Stimulated activated memory B cell treated with anti-CD40 and anti-IgM and Interleukin-4, amounts not matched to agents 10 μg/mL and 1 μg/mL and 100 μg/mL, for 72 hours (primary cell): Measurements from ENCODE around the gene TMEM114.

Experiments
- ATAC-seq: fragments of 150-1000 bp; cut with Tn5 transposase; 2 replicates; pipeline ENCODE4 v1.10.0; 2021
- H3K27ac Mint-ChIP-seq: one replicate; pipeline ENCODE4 v1.8.0; 2022; ENCODE audit warnings: mild to moderate bottlenecking, mixed read lengths
- H3K27me3 Mint-ChIP-seq: one replicate; pipeline ENCODE4 v1.8.0; 2022; ENCODE audit warnings: mixed read lengths
- H3K36me3 Mint-ChIP-seq: one replicate; pipeline ENCODE4 v1.8.0; 2022; ENCODE audit warnings: mixed read lengths
- H3K4me1 Mint-ChIP-seq: one replicate; pipeline ENCODE4 v1.8.0; 2022; ENCODE audit warnings: mixed read lengths
- H3K4me3 Mint-ChIP-seq: one replicate; pipeline ENCODE4 v1.8.0; 2022; ENCODE audit warnings: mild to moderate bottlenecking, moderate library complexity, mixed read lengths
- H3K9me3 Mint-ChIP-seq: one replicate; pipeline ENCODE4 v1.8.0; 2022; ENCODE audit warnings: mixed read lengths

Gene TMEM114

DNA sequence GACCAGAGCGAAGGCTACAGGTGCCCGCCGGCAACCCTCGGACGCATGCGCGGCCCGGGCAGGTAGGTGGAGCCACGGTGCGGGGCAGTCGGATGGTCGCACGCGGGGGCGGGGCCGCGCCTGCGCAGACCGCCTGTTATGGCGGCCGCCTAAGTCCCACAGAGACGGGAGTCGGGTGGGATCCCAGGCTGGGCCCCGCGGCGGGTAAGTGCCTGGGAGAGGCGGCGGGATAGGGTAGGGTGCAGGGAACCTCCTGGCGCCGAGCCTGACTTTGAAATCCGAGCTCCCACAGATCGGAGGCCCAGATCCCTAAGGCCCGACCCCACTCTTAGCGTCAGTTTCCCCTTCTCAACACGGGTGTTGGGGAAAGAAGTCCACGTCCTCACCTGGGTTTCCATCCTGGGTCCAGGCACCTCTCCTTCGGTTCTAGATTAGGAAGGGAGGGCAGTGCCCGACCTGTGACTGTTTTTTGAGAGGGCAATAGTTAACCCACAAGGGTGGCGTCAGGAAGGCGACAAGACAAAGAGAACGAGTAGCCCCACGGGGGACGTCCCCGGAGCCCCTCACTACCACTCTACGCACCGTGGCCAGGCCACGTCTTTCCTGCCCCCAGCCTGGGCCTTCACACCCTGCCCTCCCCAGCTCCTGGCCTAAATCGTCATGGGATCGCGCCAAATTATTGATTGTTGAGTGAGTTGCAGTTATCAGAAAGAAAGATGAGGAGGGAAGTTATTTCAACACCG is 31.4 kb upstream of the TMEM114 start, which contains the start of gene METTL22:
Gene METTL22 (plus strand): TSS at position 127 of the 743 bp plus-strand sequence. CDS start 3,968 bp downstream, outside the sequence.
- peak within 1 kb of the TSS; percentile 91 for H3K4me3 Mint-ChIP-seq
- H3K27ac Mint-ChIP-seq: peak within 1 kb of the TSS; percentile 91
- H3K4me1 Mint-ChIP-seq: peaks cover 36% of the 10 kb centered on the region
- H3K27me3 Mint-ChIP-seq: peaks cover 18% of the 10 kb centered on the region
- H3K9me3 Mint-ChIP-seq: no peaks in the 10 kb centered on the region
- peak; percentile 95 for ATAC-seq
- H3K36me3 Mint-ChIP-seq: peaks cover 14% of the 10 kb centered on the region

DNA sequence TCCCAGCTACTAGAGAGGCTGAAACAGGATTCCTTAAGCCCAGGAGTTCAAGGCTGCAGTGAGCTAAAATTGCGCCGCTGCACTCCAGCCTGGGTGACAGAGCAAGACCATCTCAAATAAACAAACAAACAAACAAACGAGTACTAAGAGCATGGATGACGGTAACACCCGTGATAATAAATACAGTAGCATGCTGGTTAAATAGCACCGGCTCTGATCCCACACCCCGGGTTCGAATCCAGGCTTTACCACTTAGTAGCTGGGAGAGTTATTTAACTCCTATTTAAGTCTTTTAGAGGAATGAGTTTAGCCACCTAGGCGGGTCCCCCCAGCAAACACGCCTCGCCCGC is 30.9 kb upstream of the TMEM114 start:
- ATAC-seq: no peak
- Mint-ChIP-seq H3K9me3 (no peaks in the 10 kb centered on the region), H3K4me3 (peak overlapping the region; percentile 91), H3K36me3 (peaks cover 8% of the 10 kb centered on the region), H3K4me1 (peaks cover 35% of the 10 kb centered on the region), H3K27ac (peak overlapping the region; percentile 91), H3K27me3 (peaks cover 24% of the 10 kb centered on the region)

DNA sequence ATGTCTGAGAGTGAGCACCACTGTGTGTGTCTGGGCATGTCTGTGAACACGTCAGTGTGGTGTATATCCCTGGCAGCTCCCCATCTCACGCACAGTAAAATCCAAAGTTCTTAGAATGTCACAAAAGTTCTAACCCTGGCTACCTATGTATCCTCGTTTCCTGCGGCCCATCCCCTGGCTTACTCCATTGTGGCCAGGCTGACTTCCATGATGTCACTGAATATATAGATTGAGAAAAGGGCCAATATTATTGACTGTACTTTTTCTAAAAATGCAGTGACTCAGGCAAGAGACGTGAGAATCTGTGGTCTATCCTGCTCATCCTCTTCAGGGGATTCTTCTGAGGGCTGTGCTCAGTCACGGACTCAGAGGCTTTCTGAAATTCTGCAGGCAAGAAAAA is 30.2 kb upstream of the TMEM114 start:
- ATAC-seq: no peak
- Mint-ChIP-seq H3K4me1 (peaks cover 35% of the 10 kb centered on the region), H3K4me3 (peak overlapping the region; percentile 91), H3K27ac (peak overlapping the region; percentile 91), H3K27me3 (peaks cover 27% of the 10 kb centered on the region), H3K36me3 (peaks cover 2% of the 10 kb centered on the region), H3K9me3 (no peaks in the 10 kb centered on the region)

DNA sequence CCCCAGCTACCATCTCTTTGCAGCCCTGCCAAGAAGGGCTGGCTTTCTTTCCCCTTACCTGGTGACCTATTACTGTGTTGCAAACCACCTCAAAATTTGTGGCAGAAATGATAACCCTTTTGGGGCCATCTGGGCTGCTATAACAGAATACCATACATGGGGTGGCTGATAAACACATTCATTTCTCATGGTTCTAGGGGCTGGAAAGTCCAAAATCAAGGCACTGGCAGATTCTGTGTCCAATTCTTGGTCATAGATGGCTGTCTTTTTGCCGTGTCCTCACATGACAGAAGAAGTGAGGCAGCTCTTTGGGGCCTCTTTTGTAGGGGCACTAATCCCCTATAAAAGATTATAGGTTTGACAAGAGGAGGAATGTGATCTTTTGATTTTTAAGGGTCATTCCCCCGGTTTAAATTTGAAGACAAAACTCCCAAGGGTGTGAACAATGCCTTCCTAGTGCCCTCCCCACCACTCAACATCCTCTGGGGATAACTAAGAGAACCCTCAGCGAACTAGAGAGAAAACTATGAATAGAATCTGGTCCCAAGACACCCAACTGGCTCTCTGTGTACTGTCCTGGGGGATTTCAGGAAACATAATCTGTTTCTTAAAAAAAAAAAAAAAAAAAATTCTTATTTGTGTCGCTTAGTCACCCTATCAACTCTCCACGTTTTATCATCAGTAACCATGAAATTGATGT is 29.5 kb upstream of the TMEM114 start:
- no peak overlapping the region for H3K4me3 Mint-ChIP-seq
- H3K9me3 Mint-ChIP-seq: no peaks in the 10 kb centered on the region
- peaks cover 32% of the 10 kb centered on the region for H3K4me1 Mint-ChIP-seq
- ATAC-seq: no peak
- no peak overlapping the region for H3K27ac Mint-ChIP-seq
- H3K27me3 Mint-ChIP-seq: peaks cover 27% of the 10 kb centered on the region
- no peaks in the 10 kb centered on the region for H3K36me3 Mint-ChIP-seq

DNA sequence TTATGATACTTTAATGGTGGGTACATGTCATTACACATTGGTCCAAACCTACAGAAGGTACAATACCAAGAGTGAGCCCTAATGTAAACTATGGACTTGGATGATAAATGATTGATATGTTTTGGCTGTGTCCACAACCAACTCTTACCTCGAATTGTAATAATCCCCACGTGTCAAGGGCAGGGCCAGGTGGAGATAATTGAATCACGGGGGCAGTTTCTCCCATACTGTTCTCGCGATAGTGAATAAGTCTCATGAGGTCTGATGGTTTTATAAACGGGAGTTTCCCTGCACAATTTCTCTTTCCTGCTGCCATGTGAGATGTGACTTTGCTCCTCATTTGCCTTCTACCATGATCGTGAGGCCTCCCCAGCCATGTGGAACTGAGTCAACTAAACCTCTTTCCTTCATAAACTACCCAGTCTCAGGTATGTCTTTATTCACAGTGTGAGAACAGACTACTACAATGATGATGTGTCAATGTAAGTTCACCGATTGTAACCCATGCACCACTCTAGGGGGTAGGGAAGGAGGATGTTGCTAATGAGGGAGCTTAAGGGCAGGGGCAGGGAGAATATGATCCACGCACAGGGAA is 24.2 kb upstream of the TMEM114 start:
- no peak overlapping the region for H3K4me3 Mint-ChIP-seq
- no peaks in the 10 kb centered on the region for H3K36me3 Mint-ChIP-seq
- H3K4me1 Mint-ChIP-seq: peaks cover 14% of the 10 kb centered on the region
- H3K27me3 Mint-ChIP-seq: peaks cover 35% of the 10 kb centered on the region
- no peaks in the 10 kb centered on the region for H3K9me3 Mint-ChIP-seq
- H3K27ac Mint-ChIP-seq: no peak overlapping the region
- ATAC-seq: no peak

DNA sequence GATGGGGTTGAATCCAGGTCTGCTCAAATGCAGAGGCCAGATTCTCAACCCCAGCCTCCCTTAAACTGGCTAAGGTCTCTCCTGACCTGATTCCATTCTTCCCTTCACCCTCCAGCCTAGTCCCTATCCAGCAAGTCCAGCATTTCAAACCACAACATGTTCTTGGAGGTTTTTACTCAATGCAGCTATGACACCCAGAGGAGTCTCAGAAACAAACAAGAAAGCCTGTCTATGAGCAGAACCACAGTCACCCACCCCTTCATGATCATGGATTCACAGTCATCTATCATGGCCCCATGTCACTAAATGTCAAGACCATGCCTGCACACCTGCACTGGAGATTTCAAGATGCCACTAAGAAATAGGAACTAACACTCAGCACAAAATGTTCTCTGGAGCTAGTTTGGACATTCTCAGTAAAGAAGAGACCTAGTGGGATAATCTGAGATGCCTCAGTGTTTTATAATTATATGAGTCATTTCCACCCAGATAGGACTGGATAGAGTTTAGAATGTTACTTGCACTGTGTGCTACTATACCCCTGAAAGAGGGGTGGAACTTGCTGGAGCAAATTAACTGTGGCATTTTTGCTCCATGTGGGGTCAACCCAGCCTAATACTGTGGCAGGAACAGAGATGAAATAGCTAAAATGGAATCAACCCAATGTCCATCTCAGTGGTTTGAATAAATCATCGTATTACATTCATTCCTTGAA is 21.7 kb upstream of the TMEM114 start:
- Mint-ChIP-seq H3K4me1 (no peaks in the 10 kb centered on the region), H3K4me3 (no peak overlapping the region), H3K9me3 (no peaks in the 10 kb centered on the region), H3K27me3 (peaks cover 29% of the 10 kb centered on the region), H3K27ac (no peak overlapping the region), H3K36me3 (no peaks in the 10 kb centered on the region)
- no peak for ATAC-seq

DNA sequence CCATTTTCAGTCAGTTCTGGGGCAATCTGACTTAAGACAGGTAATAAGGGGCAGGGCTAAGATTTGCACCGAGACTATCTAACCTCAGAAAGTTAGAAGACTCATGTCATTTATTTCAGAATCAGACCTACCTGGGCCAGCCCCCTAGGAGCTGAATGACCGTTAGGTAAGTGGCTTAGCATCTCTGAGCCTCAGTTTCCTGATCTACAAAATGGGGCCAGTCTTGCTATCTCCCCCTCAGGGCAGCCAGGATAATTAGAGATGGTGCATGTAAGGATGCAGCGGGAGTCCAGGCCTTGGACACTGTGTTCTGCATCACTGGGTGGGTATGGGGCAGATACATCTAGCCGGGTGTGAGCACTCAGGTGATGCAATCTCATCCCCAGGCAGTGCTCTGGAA is 20.8 kb upstream of the TMEM114 start:
- Mint-ChIP-seq H3K36me3 (no peaks in the 10 kb centered on the region), H3K4me3 (no peak overlapping the region), H3K27me3 (peaks cover 20% of the 10 kb centered on the region), H3K9me3 (no peaks in the 10 kb centered on the region), H3K4me1 (no peaks in the 10 kb centered on the region), H3K27ac (no peak overlapping the region)
- ATAC-seq: no peak

DNA sequence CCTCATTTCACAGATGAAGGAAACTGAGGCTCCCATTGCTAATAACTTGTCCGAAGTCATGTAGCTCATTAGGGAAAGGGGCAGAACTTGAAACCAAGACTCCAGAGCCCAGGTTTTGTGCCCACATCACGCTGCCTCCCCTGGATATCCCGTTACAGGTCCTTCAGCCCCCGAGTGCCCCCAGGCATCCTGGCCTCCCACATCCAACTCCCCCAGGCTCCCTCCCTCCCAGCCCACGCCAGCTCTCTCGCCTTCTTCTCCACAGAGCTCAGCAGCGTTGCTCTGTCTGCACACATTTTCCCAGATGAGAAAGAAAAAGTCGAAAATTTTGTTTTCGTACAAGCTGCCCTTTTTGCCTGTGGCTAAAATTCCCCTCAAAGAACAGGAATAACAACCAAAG is 16.9 kb upstream of the TMEM114 start:
- ATAC-seq: no peak
- no peaks in the 10 kb centered on the region for H3K36me3 Mint-ChIP-seq
- no peak overlapping the region for H3K27ac Mint-ChIP-seq
- no peaks in the 10 kb centered on the region for H3K4me1 Mint-ChIP-seq
- no peak overlapping the region for H3K4me3 Mint-ChIP-seq
- peaks cover 18% of the 10 kb centered on the region for H3K27me3 Mint-ChIP-seq
- H3K9me3 Mint-ChIP-seq: no peaks in the 10 kb centered on the region

DNA sequence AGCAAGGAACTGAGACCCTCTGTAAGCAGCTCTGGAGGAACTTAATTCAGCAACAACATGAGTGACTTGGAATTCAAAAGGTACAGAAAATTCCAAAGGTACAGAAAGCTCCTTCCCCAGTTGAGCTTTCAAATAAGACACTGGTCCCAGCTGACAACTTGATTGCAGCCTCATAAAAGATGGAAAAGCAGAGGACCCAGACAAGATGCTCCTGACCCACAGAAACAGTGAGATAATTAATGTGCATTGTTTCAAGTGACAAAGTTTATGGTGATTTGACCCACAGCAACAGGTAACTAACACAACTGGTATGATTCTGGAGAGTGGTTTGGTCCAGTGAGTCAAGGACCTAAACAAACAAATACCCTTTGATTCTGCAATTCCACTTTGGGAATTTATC is 15.2 kb upstream of the TMEM114 start:
- ATAC-seq: no peak
- no peak overlapping the region for H3K27ac Mint-ChIP-seq
- H3K9me3 Mint-ChIP-seq: peaks cover 3% of the 10 kb centered on the region
- H3K4me3 Mint-ChIP-seq: no peak overlapping the region
- H3K27me3 Mint-ChIP-seq: peaks cover 9% of the 10 kb centered on the region
- H3K4me1 Mint-ChIP-seq: no peaks in the 10 kb centered on the region
- H3K36me3 Mint-ChIP-seq: no peaks in the 10 kb centered on the region

DNA sequence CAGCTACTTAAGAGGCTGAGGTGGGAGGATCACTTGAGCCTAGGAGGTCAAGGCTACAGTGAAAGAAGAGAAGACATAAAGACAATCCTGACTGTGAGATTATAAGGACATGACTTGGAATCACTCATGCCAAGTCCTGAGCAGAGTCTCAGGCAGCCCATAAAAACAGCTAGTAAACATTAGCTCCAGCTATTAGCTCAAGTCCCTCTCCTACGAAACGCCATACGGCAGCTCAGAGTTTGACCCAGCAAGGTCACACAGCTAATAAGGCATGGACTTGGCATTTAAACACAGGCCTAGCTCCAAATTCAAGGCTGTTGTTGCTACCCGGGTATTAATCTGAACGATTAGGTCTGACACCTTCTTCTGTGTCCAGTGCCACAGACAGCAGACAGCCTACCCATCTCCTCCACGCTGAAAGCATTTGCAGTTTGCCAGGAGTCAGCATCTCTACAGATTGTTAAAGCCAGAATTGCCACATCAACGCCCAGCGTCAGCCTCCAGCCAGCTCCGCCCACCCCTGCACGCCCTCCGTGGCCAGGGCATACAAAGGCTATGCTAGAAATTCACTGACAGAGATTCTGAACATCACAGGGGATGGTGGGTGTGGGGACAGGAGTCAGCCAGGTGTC is 9.9 kb upstream of the TMEM114 start:
- Mint-ChIP-seq H3K27ac (no peak overlapping the region), H3K36me3 (no peaks in the 10 kb centered on the region), H3K27me3 (no peaks in the 10 kb centered on the region), H3K4me3 (no peak overlapping the region), H3K4me1 (no peaks in the 10 kb centered on the region), H3K9me3 (peaks cover 11% of the 10 kb centered on the region)
- ATAC-seq: no peak

DNA sequence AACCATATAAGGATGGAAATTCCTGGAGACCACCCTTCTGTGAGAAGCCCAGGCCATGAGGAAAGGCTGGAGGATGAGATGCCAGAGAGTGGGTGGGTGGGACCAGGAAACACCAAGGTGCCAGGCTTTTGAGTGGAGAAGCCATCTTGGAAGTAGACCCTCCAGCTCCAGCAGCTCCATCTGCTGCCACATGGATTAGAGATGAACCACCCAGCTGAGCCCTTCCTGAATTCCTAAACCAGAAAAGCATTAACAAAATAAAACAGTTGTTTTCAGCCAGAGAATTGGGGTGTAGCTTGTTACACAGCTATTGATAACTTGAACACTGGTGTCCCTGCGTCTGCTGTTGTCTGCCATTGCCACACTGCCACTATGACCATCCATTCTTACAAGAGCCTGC is 6.3 kb upstream of the TMEM114 start:
- H3K27me3 Mint-ChIP-seq: peaks cover 9% of the 10 kb centered on the region
- H3K36me3 Mint-ChIP-seq: peaks cover 4% of the 10 kb centered on the region
- H3K27ac Mint-ChIP-seq: no peak overlapping the region
- H3K4me3 Mint-ChIP-seq: no peak overlapping the region
- peaks cover 7% of the 10 kb centered on the region for H3K4me1 Mint-ChIP-seq
- peaks cover 10% of the 10 kb centered on the region for H3K9me3 Mint-ChIP-seq
- no peak for ATAC-seq

DNA sequence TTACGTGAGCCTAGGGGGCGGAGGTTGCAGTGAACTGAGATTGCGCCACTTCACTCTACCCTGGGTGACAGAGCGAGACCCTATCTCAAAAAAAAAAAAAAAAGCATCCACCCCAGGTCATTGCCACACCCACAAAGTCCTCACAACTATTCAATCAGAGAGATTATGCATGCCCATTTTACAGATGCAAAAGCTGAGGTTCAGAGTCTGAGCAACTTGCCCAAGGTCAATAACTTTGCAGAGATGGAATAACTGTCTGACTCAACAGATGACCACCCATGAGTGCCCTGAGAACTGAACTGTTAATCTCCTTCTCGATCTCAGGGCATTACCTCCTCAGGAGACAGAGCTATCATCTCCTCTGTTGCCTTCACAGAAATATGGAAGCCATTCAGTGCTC is 5.5 kb upstream of the TMEM114 start:
- H3K4me1 Mint-ChIP-seq: peaks cover 7% of the 10 kb centered on the region
- H3K4me3 Mint-ChIP-seq: no peak overlapping the region
- H3K27me3 Mint-ChIP-seq: peaks cover 9% of the 10 kb centered on the region
- H3K36me3 Mint-ChIP-seq: peaks cover 4% of the 10 kb centered on the region
- no peak for ATAC-seq
- no peak overlapping the region for H3K27ac Mint-ChIP-seq
- peaks cover 10% of the 10 kb centered on the region for H3K9me3 Mint-ChIP-seq

DNA sequence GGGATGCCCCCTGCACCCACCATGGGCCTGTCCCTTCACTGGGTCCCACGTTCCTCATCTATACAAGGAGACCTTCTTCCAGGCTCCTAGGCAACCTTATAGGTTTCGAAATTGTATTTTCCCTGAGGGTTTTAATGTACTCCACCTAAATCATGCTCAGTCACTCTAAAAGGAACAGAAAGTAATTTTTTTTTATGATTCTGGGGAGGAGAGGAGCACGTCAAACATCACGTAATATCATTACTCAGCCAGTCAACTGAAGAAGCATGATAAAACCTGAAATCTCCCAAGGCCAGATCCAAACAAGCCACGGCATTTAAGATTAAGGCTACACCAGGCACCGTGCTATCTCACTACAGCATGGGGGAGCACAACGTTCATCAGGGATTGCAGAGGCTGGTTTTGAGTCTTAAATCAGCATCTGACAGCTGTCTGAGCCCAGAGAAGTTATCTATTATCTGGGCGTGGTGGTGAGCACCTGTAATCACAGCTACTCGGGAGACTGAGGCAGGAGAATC is 3.9 kb upstream of the TMEM114 start:
- ATAC-seq: peak; percentile 82
- H3K4me3 Mint-ChIP-seq: no peak overlapping the region
- peaks cover 4% of the 10 kb centered on the region for H3K36me3 Mint-ChIP-seq
- H3K4me1 Mint-ChIP-seq: peaks cover 9% of the 10 kb centered on the region
- H3K9me3 Mint-ChIP-seq: peaks cover 10% of the 10 kb centered on the region
- peaks cover 9% of the 10 kb centered on the region for H3K27me3 Mint-ChIP-seq
- H3K27ac Mint-ChIP-seq: peak overlapping the region; percentile 76

DNA sequence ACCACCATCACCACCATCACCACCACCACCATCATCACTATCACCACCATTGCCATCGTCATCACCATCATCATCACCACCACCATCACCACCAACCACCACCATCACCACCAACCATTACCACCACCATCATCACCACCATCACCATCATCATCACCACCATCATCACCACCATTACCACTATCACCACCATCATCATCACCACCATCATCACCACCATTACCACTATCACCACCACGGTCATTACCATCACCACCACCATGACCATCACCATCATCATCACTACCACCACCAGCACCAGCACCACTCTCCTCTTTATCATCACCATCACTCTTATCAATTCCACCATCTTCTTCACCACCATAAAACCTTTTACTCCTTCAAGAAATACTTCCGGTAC is 1.1 kb upstream of the TMEM114 start:
- Mint-ChIP-seq H3K4me1 (peaks cover 17% of the 10 kb centered on the region), H3K4me3 (no peak overlapping the region), H3K27me3 (peaks cover 20% of the 10 kb centered on the region), H3K9me3 (peaks cover 6% of the 10 kb centered on the region), H3K36me3 (peaks cover 4% of the 10 kb centered on the region), H3K27ac (no peak overlapping the region)
- ATAC-seq: no peak

DNA sequence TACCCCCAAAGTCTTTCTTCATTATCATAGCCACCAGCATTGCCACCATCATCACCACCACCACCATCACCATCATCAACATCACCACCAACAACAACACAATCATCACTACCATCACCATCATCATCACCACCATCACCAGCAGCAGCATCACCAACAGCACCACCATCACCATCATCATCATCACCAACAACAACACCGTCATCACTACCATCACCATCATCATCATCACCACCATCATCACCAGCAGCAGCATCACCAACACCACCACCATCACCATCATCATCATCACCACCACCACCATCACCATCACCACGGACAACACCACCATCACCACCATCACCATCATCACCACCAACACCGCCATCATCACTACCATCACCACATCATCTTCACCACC is 500 bp upstream of the TMEM114 start:
- Mint-ChIP-seq H3K36me3 (peaks cover 4% of the 10 kb centered on the region), H3K4me3 (no peak overlapping the region), H3K27me3 (peaks cover 20% of the 10 kb centered on the region), H3K4me1 (peaks cover 17% of the 10 kb centered on the region), H3K27ac (no peak overlapping the region), H3K9me3 (peaks cover 2% of the 10 kb centered on the region)
- no peak for ATAC-seq
